Measurements from ENCODE around the gene NOS1. TPM values are rescaled to one million over a fixed set of nuclear protein-coding genes. Genes with fewer than 3 reads are reported as not detected.

NOS1 gene
- total RNA-seq, 1 experiment from 2014 or later = not detected

DNA sequence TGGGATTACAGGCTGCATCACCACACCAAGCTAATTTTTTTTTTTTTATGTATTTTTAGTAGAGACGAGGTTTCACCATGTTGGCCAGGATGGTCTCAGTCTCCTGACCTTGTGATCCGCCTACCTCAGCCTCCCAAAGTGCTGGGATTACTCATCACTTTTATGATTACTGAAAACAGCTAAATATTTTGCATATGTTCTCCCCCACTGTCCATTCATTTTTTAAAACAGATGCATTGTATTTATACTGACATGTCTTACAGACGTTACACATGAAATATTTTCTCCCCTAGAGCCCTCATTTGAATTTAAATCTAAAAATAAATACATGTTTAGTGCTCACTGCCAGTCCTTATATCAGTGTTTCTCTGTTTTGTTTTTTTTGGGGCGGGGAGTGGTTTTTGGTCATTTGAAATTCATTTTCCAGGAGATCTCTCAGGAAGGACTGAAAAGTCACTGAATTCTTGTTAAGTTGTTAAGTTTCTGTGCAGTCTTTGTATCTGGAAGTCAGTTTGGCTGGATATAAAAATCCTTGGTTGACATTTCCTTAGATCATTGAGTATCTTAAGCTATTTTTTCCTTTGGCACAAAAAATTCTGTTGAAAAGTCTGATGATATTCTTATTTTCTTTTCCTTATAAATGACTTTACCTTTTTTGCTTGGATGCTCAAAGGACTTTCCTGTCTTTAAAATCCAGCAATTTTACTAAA, 180.5 kb downstream of the NOS1 start:
- DNase-seq (ENCODE audit: low read depth) = no peak

DNA sequence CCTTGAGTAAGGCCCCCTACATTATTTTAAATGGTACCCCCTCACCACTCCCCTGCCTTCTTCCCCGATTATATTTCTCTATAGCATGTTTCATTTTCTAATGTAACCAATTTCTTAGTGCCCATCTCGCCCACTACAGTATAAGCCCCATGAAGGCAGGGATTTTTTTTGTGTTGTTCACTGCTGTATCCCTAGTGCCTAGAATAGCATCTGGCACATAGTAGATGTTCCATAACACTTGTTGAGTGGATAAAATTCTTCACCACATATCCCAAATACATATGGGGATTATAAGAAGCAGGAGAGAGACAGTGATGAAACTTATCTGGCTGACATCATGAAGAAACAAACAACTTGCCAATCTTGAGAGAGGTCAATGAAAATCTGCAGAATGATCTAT, 182.7 kb downstream of the NOS1 start:
- DNase-seq (ENCODE audit: low read depth) = no peak

DNA sequence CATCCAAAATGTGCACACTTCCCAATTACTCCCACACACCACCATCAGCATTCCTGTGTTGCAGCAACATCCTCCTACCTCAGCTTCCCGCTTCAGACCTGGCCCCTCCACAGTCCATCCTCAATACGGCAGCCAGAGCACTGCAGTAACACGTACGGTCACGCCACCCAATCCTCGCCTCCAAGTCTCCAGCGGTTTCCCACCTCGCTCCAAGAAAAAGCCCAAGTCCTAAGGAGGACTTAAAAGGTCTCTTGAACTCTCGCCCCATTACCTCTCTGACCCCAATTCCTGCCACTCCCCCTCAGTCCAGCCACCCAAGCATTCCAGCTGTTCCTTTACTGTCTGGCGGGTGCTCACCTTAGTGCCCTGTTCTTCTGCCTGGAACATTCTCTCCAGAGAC, 183.1 kb downstream of the NOS1 start:
- DNase-seq (ENCODE audit: low read depth) = no peak

DNA sequence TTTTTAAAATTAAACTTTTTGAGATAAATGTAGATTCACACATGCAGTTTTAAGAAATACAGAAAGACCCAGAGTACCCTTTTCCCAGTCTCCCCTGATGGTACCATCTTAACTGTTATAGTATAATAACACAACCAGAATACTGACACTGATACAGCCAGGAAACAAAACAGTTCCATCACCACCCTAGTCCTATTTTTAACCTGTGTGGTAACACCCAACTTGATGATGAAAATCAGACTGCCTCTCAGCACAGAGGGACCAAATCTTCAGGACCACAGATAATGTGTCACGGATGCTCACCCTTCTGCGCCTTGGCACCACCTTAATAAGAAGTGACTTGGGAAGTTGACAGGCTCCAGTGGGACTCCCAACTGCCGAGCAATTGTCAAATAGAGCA, 189.3 kb downstream of the NOS1 start:
- no peak for DNase-seq (ENCODE audit: low read depth)

DNA sequence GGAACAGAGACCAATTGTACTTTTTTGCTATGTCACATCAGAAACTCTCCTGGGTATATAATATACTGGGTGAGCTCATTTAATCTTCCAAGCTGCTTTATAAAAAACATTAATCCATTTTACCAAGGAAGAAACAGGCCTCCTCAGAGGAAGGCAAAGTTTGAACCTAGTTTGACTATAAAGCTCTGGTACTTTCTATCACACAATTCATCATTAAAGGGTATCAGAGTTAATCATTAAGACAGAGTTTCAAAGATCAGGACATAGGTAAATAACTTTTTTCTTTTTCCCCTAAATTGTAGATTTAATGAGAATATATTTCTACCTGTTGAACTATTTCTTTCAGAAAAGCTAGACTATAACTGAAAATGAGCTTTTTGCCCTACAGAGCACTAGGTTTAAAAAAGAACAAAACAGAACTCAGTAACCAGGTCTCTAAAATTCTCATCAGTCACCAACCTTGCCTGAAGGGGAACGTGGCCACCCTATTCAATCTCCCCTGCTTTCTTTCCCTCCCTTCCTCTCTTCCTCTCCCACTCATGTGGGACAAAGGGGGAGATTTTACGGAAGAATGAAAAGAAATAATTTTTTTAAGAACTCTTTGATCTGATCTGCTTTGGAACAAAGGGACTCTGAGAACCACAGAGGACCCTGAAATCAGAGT, 189.8 kb downstream of the NOS1 start:
- DNase-seq (ENCODE audit: low read depth) = no peak

DNA sequence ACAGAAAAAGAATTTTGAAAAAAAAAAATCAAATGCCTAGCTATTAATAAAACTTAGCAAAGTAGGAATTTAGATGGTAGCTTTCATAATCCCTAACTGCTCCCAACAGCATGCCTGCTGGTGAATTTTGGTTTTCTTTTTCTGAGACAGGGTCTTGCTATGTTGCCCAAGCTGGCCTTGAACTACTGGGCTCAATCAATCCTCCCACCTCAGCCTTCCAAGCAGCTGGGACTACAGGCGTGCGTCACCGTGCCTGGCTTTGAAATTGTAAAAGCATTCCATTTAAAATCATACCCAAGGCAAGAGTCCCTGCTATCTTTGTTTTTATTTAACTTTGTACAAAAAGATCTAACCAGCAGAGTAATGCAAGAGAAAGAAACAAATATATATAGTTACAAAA, 191.9 kb downstream of the NOS1 start:
- DNase-seq (ENCODE audit: low read depth) = no peak

DNA sequence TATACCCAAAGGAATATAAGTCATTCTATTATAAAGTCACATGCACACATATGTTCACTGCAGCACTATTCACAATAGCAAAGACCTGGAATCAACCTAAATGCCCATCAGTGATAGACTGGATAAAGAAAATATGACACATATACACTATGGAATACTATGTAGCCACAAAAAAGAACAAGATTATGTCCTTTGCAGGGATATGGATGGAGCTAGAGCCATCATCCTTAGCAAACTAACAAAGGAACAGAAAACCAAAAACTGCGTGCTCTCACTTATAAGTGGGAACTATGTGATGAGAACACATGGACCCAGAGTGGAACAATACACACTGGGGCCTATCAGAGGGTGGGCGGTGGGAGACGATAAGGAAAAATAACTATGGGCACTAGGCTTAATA, 192.4 kb downstream of the NOS1 start:
- no peak for DNase-seq (ENCODE audit: low read depth)

DNA sequence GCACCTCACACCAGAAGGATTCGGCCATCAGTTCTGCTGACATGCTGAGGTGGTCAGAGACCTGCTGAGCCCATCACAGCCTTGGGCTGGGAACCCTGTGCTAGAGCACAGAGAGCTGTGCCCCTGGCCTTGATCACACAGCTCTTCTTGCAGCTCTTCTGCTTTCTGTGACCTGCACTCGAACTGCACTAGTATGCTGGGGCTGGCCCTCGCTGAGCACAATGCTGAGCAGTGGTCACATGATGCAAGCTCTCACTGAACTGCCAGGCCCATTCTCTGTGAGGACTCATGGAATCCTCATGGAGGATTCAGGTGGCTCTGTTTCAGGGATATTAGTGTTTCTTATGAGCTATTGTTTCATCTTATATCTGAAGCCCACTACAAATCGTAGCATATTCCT, 193.7 kb downstream of the NOS1 start:
- DNase-seq (ENCODE audit: low read depth) = no peak

DNA sequence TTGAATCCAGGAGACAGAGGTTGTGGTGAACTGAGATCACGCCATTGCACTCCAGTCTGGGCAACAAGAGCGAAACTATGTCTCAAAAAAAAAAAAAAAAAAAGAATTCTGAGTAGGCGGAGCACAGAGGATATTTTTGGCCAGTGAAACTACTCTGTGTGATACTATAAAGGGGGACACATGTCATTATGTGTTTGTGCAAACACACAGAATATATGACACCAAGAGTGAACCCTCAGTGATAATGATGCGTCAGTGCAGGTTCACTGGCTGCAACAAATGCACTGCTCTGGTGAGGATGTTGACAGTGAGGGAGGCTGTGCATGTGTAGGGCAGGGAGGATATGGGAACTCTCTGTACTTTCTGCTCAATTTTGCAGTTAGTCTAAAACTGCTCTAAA, 195.3 kb downstream of the NOS1 start:
- DNase-seq (ENCODE audit: low read depth) = no peak

DNA sequence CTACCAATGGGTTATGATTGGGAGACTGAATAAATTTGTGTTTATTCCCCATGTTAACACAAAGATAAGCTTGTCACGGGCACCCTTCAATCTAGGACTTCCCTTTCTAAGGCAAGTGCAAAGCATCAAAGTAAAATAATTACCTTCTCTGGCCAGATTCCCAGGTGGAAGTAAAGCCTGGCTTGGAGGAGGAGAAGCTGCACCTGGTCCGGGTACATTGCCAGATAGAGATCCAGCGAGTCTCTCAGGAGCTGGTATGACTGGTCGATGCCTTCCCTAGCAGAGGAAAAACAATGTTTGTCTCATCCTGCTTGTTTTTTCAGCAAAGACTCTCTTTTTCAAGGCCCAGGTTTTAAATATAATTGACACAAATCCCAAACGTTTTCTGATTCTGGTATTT, 196.1 kb downstream of the NOS1 start:
- DNase-seq (ENCODE audit: low read depth) = no peak

DNA sequence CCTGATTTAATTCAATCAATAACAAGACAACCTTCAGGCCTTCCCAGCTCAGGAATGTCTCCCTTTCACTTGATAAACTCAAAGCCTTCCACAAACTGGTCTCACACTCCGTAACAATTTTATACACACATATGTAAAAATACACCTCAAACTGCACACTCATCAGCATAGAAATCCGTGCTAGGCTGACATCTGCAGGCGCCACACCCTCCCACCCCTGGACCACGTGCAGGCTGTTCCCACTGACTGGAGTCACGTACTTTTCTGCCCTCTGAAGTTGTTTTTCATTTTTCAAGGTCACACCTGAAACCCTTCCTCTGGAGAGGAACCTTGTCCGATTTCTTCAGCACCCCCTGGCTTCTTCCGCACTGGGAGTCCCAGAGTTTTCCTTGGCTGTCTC, 198.8 kb downstream of the NOS1 start:
- DNase-seq (ENCODE audit: low read depth) = no peak

DNA sequence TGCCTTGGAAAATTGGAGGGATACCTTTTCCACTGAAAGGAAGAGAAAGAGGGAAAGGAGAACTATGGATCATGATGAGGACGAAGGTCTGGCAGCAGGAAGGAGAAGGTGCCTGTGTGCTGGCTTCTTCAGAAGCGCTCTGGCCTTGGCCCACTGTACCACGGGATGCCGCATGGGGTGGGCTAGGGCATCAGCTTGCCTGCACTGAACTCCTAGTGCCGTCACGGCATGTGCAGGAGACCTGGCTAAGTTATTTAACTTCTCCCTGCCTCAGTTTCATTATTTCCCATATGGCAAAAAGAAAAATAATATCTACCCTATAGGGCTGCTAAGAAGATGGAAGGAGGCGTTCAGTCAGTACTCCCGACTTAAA, 199.3 kb downstream of the NOS1 start:
- DNase-seq (ENCODE audit: low read depth) = no peak

DNA sequence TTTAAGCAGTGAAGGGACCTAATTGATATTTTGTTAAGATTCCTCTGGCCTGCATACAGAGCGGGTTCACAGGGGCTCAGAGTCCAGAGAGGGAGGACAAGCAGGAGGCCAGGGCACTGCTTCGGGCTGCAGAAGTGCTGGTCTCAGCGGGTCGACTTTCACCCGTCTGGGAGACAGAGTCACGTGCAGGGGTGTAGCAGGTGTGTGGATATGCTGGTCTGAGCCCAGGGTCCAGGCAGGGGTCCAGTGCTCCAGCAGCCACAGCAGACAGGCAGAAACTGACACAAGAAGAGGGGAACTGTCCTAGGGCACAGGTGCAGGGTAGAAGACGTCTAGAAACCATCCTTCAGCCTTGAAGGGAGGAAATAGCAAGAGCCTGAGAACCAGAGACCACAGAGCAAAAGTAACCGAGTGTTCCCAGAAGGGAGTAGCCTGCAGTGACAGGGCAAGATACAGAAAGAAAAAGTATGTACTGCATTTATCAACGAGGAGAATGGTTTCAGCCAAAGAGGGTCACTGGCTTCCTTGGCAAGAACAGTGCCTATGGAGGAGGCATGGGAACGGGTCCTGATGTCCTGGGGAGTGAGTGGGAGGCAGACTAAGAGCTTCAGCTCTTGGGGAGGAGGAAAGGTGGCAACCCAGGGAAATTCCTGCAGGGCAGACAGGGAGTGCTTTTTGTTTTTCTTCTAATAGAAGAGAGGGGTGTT, 199.8 kb downstream of the NOS1 start:
- no peak for DNase-seq (ENCODE audit: low read depth)

DNA sequence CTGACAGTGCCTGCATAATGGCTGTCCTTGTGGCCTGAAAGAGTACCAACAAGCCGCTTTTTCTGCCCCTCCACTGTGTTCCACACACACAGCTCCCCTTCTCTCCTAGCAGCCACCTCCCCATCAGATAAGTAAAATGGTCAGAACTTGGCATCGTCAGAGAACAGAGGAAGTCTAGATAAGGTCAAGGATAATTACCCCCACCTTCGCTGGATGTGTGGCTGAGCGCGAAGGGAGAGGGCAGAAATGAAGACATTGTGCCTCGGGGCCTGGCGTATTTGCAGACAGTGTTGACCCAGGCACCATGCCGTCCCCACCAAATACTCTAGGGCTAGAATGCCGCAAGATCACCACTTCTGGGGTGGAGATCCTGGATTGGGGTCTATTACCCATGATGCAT, 201.8 kb downstream of the NOS1 start:
- no peak for DNase-seq (ENCODE audit: low read depth)

DNA sequence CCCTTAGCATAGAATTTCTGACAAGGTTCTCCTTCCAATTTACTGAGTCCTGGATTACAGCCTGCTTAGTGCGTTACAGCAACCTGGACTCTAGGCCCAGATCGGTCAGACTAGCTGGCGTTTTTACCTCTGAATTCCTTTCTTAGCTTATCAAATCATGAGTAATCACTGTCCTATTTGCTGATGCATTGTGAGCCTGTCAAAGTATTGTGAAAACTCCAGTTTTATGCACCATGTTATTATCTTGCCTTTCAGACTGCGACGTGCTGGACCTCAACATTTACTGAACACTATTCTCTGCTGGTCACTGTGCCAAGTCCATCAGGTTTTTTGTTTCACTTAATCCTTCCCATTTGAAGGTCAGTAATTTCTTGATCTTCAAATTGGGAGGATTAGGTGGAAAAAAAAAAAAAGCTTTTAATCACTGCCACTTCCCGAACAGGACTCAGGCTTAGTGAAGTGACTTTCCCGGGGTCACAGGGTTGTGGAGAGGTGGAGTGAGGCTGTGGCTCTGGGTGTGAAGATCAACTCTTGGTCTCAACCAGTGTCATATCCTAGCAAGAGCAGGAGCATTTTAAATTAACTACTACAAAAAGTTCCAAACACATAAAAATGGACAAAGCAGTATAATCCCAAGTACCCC, 202.4 kb downstream of the NOS1 start:
- no peak for DNase-seq (ENCODE audit: low read depth)

Other genes starting within 250 kb of the NOS1 start
- 58.8 and 63.3 TPM in 2 replicates for gene FBXO21, start 171.2 kb downstream of the NOS1 start, total RNA-seq (2014; rRNA removed)